Coronary artery (tissue), 2 donors: ENCODE data around the gene TYR.

ENCODE experiments used
- DNase-seq: peaks from one replicate; pipeline ENCODE4 v3.0.0-alpha.2; 2017; ENCODE audit warnings: low spot score
- H3K27ac ChIP-seq, 2 donors: fragments of 200-600 bp; sonication (generic); one replicate each; pipeline ENCODE4 v1.5.1; 2016 to 2019
- H3K4me3 ChIP-seq: fragments of 200-600 bp; sonication (generic); 2 replicates; pipeline ENCODE4 v1.5.1; 2016; ENCODE audit warnings: mild to moderate bottlenecking, moderate library complexity
- TF ChIP-seq, protein P1 (sequence below): fragments of 200-600 bp; sonication (generic); IDR thresholded peaks from one replicate; pipeline ENCODE4 v1.5.1; 2019; ENCODE audit warnings: antibody characterized with exemption

Gene TYR

DNA sequence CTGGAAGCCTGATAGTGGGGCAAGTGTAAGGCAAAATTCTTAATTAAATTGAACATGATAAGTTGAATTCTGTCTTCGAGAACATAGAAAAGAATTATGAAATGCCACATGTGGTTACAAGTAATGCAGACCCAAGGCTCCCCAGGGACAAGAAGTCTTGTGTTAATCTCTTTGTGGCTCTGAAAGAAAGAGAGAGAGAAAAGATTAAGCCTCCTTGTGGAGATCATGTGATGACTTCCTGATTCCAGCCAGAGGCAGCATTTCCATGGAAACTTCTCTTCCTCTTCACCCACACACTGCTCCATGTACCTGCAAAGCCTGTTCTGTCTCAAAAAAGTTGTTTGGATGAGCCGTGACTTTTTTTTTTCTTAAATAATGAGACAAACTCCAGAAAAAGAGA is 1.9 kb upstream of the TYR start:
- no peak for DNase-seq
- H3K4me3 ChIP-seq, result no peak overlapping the region
- TF ChIP-seq, protein P1, sequence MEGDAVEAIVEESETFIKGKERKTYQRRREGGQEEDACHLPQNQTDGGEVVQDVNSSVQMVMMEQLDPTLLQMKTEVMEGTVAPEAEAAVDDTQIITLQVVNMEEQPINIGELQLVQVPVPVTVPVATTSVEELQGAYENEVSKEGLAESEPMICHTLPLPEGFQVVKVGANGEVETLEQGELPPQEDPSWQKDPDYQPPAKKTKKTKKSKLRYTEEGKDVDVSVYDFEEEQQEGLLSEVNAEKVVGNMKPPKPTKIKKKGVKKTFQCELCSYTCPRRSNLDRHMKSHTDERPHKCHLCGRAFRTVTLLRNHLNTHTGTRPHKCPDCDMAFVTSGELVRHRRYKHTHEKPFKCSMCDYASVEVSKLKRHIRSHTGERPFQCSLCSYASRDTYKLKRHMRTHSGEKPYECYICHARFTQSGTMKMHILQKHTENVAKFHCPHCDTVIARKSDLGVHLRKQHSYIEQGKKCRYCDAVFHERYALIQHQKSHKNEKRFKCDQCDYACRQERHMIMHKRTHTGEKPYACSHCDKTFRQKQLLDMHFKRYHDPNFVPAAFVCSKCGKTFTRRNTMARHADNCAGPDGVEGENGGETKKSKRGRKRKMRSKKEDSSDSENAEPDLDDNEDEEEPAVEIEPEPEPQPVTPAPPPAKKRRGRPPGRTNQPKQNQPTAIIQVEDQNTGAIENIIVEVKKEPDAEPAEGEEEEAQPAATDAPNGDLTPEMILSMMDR, result no peak

DNA sequence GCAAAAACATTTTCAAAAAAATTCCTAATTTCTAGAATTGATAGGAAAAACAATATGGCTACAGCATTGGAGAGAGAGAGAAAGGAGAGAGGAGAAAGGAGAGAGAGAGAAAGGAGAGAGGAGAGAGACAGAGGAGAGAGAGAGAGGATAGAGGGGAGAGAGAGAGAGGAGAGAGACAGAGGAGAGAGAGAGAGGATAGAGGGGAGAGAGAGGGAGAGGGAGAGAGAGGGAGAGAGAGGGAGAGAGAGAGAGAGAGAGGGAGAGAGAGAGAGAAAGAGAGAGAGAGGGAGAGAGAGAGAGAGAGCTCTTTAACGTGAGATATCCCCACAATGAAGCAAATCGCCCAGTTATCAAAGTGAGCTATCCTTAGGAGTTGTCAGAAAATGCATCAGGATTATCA is 737 bp upstream of the TYR start:
- TF ChIP-seq, protein P1, result no peak
- no peak for DNase-seq
- Histone ChIP-seq H3K4me3 (no peak overlapping the region), H3K27ac (no peak overlapping the region)

More for the DNA sequence above, 1.9 kb upstream of the TYR start:
- H3K27ac ChIP-seq, result no peak overlapping the region

DNA sequence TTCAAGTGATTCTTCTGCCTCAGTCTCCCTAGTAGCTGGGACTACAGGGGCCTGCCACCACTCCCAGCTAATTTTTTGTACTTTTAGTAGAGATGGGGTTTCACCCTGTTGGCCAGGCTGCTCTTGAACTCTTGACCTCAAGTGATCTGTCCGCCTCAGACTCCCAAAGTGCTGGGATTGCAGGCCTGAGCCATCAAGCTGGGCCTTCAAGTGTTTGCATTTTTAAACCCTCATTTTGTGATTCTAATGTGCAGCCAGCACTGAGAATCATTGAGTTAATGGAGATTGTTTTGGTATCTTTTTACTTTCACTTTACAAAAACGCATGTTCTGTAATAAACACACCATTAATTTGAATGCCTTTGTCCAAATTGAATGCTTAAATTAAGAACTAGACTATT is 3.4 kb downstream of the TYR start:
- TF ChIP-seq, protein P1, result no peak
- peak overlapping the region; percentile 26 for H3K4me3 ChIP-seq
- H3K27ac ChIP-seq, result no peak overlapping the region
- no peak for DNase-seq

DNA sequence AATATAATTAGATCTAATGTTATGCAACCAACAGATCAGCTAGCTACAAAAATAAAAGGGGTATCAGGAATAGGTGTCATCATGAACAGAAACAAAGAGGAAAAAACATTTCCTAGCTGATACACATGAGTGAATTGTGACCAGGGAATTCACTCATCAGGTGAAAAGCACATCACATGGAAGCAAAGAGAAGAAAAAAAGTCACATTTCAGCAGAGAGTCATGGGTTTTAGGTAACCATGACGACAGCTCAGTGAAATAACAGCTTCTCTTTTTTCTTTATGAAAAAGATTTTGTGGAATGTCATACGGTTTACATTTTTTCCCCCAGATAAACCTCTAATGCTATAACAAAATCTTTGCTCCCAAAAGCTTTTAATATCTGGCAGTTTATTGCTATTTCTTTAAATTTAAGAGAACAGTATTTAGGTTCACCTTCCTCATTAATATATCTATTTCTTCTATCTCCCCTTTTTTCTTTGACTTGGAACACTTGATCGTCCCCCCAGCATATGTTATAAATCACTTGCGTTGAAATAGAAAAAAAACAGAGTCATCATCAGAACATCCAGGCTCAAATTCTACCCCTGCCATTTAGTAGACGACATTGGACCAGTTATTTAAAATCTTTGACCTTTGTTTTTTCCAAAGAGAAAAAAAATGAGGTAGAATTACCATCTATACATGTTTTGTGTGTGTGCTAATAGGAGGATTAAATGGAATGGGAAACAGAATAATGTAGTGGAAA is 5.3 kb downstream of the TYR start:
- TF ChIP-seq, protein P1, result no peak
- H3K27ac ChIP-seq, result no peak overlapping the region
- DNase-seq, result no peak
- H3K4me3 ChIP-seq, result no peak overlapping the region

DNA sequence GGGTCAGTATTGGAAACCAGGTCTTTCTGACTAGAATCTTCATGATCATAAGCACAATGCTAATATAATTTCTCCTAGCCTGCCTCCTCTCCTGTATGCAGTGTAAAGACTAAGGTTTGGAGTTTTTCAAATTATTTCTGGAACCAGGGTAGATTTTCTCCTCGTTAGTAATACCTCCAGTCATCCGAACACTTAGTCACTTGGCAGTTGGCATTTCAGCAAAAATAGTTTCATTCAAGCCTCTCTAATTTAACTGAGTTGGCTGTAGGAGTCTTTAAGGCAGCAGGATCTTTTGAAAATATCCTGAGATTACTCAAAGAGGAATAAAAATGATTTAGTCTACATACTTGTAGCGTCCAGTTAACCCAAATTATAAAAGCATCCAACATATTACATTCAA is 6.3 kb downstream of the TYR start:
- Histone ChIP-seq H3K27ac (peak overlapping the region in 1 of 2 donors; percentile 3), H3K4me3 (no peak overlapping the region)
- no peak for DNase-seq
- TF ChIP-seq, protein P1, result no peak

DNA sequence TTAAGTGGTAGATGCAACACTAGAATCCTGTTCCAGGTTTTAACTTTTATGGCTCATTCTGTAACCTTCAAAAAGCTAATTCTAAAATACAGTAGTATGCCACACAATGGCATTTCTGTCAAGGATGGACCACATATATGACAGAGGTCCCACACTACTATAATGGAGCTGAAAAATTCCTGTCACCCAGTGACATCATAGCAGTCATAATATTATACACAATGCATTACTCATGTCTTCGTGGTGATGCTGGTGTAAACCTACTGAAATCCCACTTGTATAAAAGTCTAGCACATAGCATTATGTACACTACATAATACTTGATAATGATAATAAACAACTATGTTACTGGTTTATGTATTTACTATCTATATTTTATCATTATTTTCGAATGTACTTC is 12.1 kb downstream of the TYR start:
- Histone ChIP-seq H3K27ac (no peak overlapping the region), H3K4me3 (no peak overlapping the region)
- TF ChIP-seq, protein P1, result no peak
- DNase-seq, result no peak

DNA sequence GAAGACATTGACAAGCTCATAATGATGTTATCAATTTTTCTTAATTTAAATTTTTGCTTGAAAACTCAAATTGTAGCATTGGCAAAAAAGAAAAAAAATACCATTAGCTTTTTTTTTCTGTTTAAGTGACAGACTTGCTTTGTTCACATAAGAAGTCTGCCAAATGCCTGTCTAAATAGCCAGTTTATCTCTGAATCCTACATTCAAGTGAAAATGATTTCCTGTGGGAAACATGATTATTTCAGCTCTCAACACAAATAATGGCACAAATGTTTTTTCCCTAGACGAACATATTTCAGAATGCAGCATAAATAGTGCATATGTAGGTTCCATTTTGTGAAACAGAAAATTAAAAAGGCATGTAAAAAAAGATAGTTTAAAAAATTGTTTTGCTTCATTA is 23.5 kb downstream of the TYR start:
- DNase-seq, result no peak
- TF ChIP-seq, protein P1, result no peak
- Histone ChIP-seq H3K27ac (no peak overlapping the region), H3K4me3 (no peak overlapping the region)
